ENCODE measurements around the gene CYBRD1.

The CYBRD1 gene

GRCh38 chr2:171557363-171557762 lies 35.1 kb downstream of the CYBRD1 start:
- DNase-seq = no peak

- DNase-seq = no peak
Observed at GRCh38 chr2:171563301-171563700, 41.0 kb downstream of the CYBRD1 start.

- DNase-seq = no peak
Observed at GRCh38 chr2:171564463-171564862, 42.2 kb downstream of the CYBRD1 start.

GRCh38 chr2:171566057-171566456 lies 43.8 kb downstream of the CYBRD1 start:
- DNase-seq = no peak

GRCh38 chr2:171566753-171567152 lies 44.5 kb downstream of the CYBRD1 start:
- DNase-seq = no peak

GRCh38 chr2:171568089-171568488 lies 45.8 kb downstream of the CYBRD1 start:
- DNase-seq = no peak

- DNase-seq = no peak
Observed at GRCh38 chr2:171571721-171572120, 49.4 kb downstream of the CYBRD1 start.

- peak; percentile 19 for DNase-seq
Observed at GRCh38 chr2:171574149-171574795, 52.0 kb downstream of the CYBRD1 start.

GRCh38 chr2:171575606-171576005 lies 53.3 kb downstream of the CYBRD1 start:
- DNase-seq = no peak

GRCh38 chr2:171578127-171578803 lies 56.0 kb downstream of the CYBRD1 start:
- no peak for DNase-seq

- no peak for DNase-seq
Observed at GRCh38 chr2:171579481-171579880, 57.2 kb downstream of the CYBRD1 start.

- DNase-seq = no peak
Observed at GRCh38 chr2:171583566-171583965, 61.3 kb downstream of the CYBRD1 start.

- DNase-seq = no peak
Observed at GRCh38 chr2:171584001-171584400, 61.7 kb downstream of the CYBRD1 start.

GRCh38 chr2:171587132-171587531 lies 64.9 kb downstream of the CYBRD1 start:
- DNase-seq = no peak

- DNase-seq = no peak
Observed at GRCh38 chr2:171587567-171587966, 65.3 kb downstream of the CYBRD1 start.

GRCh38 chr2:171590116-171590515 lies 67.8 kb downstream of the CYBRD1 start:
- DNase-seq = no peak

GRCh38 chr2:171592036-171592555 lies 69.8 kb downstream of the CYBRD1 start:
- no peak for DNase-seq

GRCh38 chr2:171595456-171595855 lies 73.2 kb downstream of the CYBRD1 start:
- DNase-seq = no peak

GRCh38 chr2:171595896-171596295 lies 73.6 kb downstream of the CYBRD1 start:
- no peak for DNase-seq

- DNase-seq = peak; percentile 26
Observed at GRCh38 chr2:171598713-171599319, 76.5 kb downstream of the CYBRD1 start.

- no peak for DNase-seq
Observed at GRCh38 chr2:171600126-171600525, 77.9 kb downstream of the CYBRD1 start.

- DNase-seq = no peak
Observed at GRCh38 chr2:171602352-171602751, 80.1 kb downstream of the CYBRD1 start.
